SU-DHL-6 (cell line): Measurements from ENCODE around the gene PBXIP1.

Experiments
- EZH2phosphoT487 ChIP-seq: fragments of 200-600 bp; sonication (generic), shearing (Covaris generic); conservative IDR thresholded peaks from 2 replicates; pipeline ENCODE4 v1.6.1; 2018; ENCODE audit warnings: mild to moderate bottlenecking, antibody characterized with exemption, low read length, moderate library complexity, mixed read lengths
- TF ChIP-seq, protein P1 (sequence below): fragments of 200-600 bp; sonication (generic); IDR thresholded peaks from one replicate; pipeline ENCODE4 v1.5.1; 2017; ENCODE audit warnings: antibody characterized with exemption, mild to moderate bottlenecking, low read length, moderate library complexity; ENCODE audit not compliant: insufficient read depth, poor library complexity, severe bottlenecking

DNA sequence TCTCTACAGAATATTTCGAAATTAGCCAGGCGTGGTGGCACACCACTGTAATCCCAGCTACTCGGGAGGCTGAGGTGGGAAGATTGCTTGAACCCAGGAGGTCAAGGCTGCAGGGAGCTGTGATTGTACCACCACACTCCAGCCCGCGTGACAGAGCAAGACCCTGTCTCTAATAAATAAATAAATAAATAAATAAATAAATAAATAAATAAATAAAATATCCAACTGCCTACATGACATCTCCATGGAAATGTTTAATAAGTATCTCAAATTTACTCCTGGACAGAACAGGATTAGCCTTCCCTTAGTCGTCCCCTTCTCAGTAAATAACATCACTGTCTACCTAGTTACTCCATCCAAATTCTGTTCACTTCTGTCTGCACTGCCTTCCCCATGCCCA lies 56.9 kb downstream of the PBXIP1 start:
- TF ChIP-seq, protein P1, sequence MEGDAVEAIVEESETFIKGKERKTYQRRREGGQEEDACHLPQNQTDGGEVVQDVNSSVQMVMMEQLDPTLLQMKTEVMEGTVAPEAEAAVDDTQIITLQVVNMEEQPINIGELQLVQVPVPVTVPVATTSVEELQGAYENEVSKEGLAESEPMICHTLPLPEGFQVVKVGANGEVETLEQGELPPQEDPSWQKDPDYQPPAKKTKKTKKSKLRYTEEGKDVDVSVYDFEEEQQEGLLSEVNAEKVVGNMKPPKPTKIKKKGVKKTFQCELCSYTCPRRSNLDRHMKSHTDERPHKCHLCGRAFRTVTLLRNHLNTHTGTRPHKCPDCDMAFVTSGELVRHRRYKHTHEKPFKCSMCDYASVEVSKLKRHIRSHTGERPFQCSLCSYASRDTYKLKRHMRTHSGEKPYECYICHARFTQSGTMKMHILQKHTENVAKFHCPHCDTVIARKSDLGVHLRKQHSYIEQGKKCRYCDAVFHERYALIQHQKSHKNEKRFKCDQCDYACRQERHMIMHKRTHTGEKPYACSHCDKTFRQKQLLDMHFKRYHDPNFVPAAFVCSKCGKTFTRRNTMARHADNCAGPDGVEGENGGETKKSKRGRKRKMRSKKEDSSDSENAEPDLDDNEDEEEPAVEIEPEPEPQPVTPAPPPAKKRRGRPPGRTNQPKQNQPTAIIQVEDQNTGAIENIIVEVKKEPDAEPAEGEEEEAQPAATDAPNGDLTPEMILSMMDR = no peak
- no peak for TF ChIP-seq EZH2phosphoT487
